GM03348 (cell line): ENCODE results near the gene PHKA2.

Source experiments
- DNase-seq: peaks from one replicate; pipeline ENCODE4 v3.0.0; 2012; ENCODE audit warnings: low spot score

PHKA2 gene

GRCh38 chrX:18889346-18890048 is 94.4 kb downstream of the PHKA2 start:
- no peak for DNase-seq

GRCh38 chrX:18888281-18888680 is 95.6 kb downstream of the PHKA2 start:
- DNase-seq = no peak

- no peak for DNase-seq
Observed at GRCh38 chrX:18887825-18888212, 96.1 kb downstream of the PHKA2 start.

- DNase-seq = no peak
Observed at GRCh38 chrX:18887177-18887824, 96.6 kb downstream of the PHKA2 start.

- peak; percentile 59 for DNase-seq
Observed at GRCh38 chrX:18886344-18887161, 97.4 kb downstream of the PHKA2 start.

- no peak for DNase-seq
Observed at GRCh38 chrX:18886005-18886343, 97.9 kb downstream of the PHKA2 start.

GRCh38 chrX:18885328-18886004 is 98.4 kb downstream of the PHKA2 start:
- peak; percentile 10 for DNase-seq

- DNase-seq = peak; percentile 19
Observed at GRCh38 chrX:18884916-18885315, 99.0 kb downstream of the PHKA2 start.

- DNase-seq = no peak
Observed at GRCh38 chrX:18883961-18884765, 99.8 kb downstream of the PHKA2 start.

- DNase-seq = no peak
Observed at GRCh38 chrX:18883234-18883960, 100.5 kb downstream of the PHKA2 start.

- DNase-seq = no peak
Observed at GRCh38 chrX:18879144-18879543, 104.8 kb downstream of the PHKA2 start.

- DNase-seq = no peak
Observed at GRCh38 chrX:18877469-18877868, 106.4 kb downstream of the PHKA2 start.

- no peak for DNase-seq
Observed at GRCh38 chrX:18875256-18875878, 108.5 kb downstream of the PHKA2 start.

GRCh38 chrX:18874560-18875255 is 109.2 kb downstream of the PHKA2 start:
- DNase-seq = no peak

GRCh38 chrX:18873836-18874235 is 110.1 kb downstream of the PHKA2 start:
- DNase-seq = no peak

GRCh38 chrX:18873189-18873791 is 110.6 kb downstream of the PHKA2 start:
- peak; percentile 68 for DNase-seq

- no peak for DNase-seq
Observed at GRCh38 chrX:18872621-18873020, 111.3 kb downstream of the PHKA2 start.

- no peak for DNase-seq
Observed at GRCh38 chrX:18871970-18872369, 111.9 kb downstream of the PHKA2 start.

GRCh38 chrX:18871161-18871890 is 112.6 kb downstream of the PHKA2 start:
- DNase-seq = no peak
